Loucy (cell line): ENCODE results near the gene NLRP4.

ENCODE experiments used
- H2AFZ ChIP-seq: fragments of 200-600 bp; sonication (generic); 2 replicates; pipeline ENCODE4 v1.6.0; 2016; ENCODE audit warnings: antibody characterized with exemption, mild to moderate bottlenecking, low read length, moderate library complexity
- H3F3A ChIP-seq: fragments of 200-600 bp; 2 replicates; pipeline ENCODE4 v1.6.0; 2016; ENCODE audit warnings: antibody characterized with exemption, low read depth, mild to moderate bottlenecking
- H3K27me3 ChIP-seq: fragments of 200-600 bp; sonication (generic); 2 replicates; pipeline ENCODE4 v1.6.1; 2014; ENCODE audit warnings: low read length, mild to moderate bottlenecking; ENCODE audit not compliant: insufficient read depth, poor library complexity, severe bottlenecking
- H3K36me3 ChIP-seq: fragments of 200-600 bp; sonication (generic); 2 replicates; pipeline ENCODE4 v1.6.1; 2016; ENCODE audit warnings: low read length; ENCODE audit not compliant: insufficient read depth
- H3K4me1 ChIP-seq: fragments of 200-600 bp; sonication (generic); 2 replicates; pipeline ENCODE4 v1.5.1; 2014; ENCODE audit warnings: low read length, mild to moderate bottlenecking; ENCODE audit not compliant: insufficient read depth, poor library complexity, severe bottlenecking
- H3K4me2 ChIP-seq: fragments of 200-600 bp; sonication (generic); 2 replicates; pipeline ENCODE4 v1.6.0; 2014; ENCODE audit warnings: antibody characterized with exemption, low read length, low read depth, mild to moderate bottlenecking; ENCODE audit not compliant: poor library complexity, severe bottlenecking
- H3K4me3 ChIP-seq: fragments of 200-600 bp; sonication (generic); 2 replicates; pipeline ENCODE4 v1.5.1; 2014; ENCODE audit warnings: low read length, mild to moderate bottlenecking, mixed read lengths; ENCODE audit not compliant: poor library complexity, severe bottlenecking
- H3K79me2 ChIP-seq: fragments of 200-600 bp; sonication (generic); 2 replicates; pipeline ENCODE4 v1.6.1; 2014; ENCODE audit warnings: low read length; ENCODE audit not compliant: insufficient read depth
- H3K9ac ChIP-seq: fragments of 200-600 bp; sonication (generic); 2 replicates; pipeline ENCODE4 v1.6.0; 2014; ENCODE audit warnings: mild to moderate bottlenecking, low read depth, low read length, moderate library complexity; ENCODE audit not compliant: poor library complexity, severe bottlenecking
- H3K9me2 ChIP-seq: fragments of 200-600 bp; sonication (generic); replicated peaks from 2 replicates; pipeline ENCODE4 v1.6.1; 2016; ENCODE audit warnings: low read depth, low read length, mixed read lengths
- H3K9me3 ChIP-seq: fragments of 200-600 bp; sonication (generic); 2 replicates; pipeline ENCODE4 v1.6.1; 2014; ENCODE audit warnings: mild to moderate bottlenecking, antibody characterized with exemption, low read length, low read depth; ENCODE audit not compliant: insufficient read depth
- H4K20me1 ChIP-seq: fragments of 200-600 bp; sonication (generic); 2 replicates; pipeline ENCODE4 v1.6.0; 2014; ENCODE audit warnings: antibody characterized with exemption, low read length, mild to moderate bottlenecking; ENCODE audit not compliant: insufficient read depth, poor library complexity, severe bottlenecking
- EZH2phosphoT487 ChIP-seq: fragments of 200-600 bp; IDR thresholded peaks from 2 replicates; pipeline ENCODE4 v1.6.1; 2018; ENCODE audit warnings: antibody characterized with exemption, mild to moderate bottlenecking, moderate library complexity, borderline replicate concordance
- TF ChIP-seq, protein P1 (sequence below): fragments of 200-600 bp; sonication (generic); conservative IDR thresholded peaks from 2 replicates; pipeline ENCODE4 v1.5.1; 2014; ENCODE audit warnings: mild to moderate bottlenecking, antibody characterized with exemption, low read length

NLRP4 gene

DNA sequence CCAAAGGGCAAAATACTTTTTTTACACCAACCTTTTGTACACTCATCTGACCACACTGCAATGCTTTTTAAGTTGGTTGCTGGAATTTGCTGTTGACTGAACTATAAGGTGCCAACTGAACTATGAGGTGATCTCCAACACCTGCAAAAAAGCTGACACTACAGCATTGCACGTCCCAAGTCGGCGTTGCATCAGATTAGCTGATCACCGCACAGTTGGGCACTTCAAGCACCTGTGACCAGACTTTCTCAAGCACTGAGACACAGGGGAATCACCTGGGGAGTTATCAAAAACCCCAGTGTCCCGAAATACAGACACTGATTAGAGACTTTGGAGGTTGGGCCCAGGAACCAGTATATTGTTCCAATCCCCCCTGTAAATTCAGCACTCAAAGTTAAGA, 5.7 kb upstream of the NLRP4 start:
- no peak overlapping the region for H3K9ac ChIP-seq
- TF ChIP-seq, protein P1, sequence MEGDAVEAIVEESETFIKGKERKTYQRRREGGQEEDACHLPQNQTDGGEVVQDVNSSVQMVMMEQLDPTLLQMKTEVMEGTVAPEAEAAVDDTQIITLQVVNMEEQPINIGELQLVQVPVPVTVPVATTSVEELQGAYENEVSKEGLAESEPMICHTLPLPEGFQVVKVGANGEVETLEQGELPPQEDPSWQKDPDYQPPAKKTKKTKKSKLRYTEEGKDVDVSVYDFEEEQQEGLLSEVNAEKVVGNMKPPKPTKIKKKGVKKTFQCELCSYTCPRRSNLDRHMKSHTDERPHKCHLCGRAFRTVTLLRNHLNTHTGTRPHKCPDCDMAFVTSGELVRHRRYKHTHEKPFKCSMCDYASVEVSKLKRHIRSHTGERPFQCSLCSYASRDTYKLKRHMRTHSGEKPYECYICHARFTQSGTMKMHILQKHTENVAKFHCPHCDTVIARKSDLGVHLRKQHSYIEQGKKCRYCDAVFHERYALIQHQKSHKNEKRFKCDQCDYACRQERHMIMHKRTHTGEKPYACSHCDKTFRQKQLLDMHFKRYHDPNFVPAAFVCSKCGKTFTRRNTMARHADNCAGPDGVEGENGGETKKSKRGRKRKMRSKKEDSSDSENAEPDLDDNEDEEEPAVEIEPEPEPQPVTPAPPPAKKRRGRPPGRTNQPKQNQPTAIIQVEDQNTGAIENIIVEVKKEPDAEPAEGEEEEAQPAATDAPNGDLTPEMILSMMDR: no peak
- TF ChIP-seq EZH2phosphoT487: no peak
- H3K4me2 ChIP-seq: no peak overlapping the region

DNA sequence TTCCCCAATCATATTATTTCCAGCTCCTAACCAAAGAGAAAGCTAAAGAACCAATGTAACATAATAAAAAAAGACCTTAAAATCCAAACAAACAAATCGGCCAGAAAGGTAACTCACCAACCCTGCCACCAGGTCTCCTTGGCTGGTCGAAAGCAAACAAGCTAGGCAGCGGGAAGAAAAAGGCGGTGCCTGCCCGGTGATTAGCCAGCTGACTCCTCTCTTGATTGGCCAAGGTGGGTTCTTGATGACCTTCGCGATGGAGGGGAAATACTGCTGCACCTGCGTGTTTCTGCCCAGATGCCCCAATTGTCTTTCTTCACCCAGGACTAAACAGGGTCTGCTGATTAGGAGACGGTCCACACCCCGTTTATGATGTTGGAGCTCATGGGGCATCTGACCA, 4.5 kb upstream of the NLRP4 start, which contains the start of gene NLRP11:
Gene NLRP11, minus strand, starts transcription at position 154 of the 400 bp plus-strand sequence. CDS start 13,825 bp downstream, outside the sequence.
- no peaks in the 10 kb centered on the region for H3K4me1 ChIP-seq
- H3K9ac ChIP-seq: no peak within 1 kb of the TSS
- no peak within 1 kb of the TSS for H2AFZ ChIP-seq
- no peaks in the 10 kb centered on the region for H3K79me2 ChIP-seq
- H4K20me1 ChIP-seq: no peaks in the 10 kb centered on the region
- no peak within 1 kb of the TSS for H3K4me2 ChIP-seq
- H3K27me3 ChIP-seq: no peaks in the 10 kb centered on the region
- H3K4me3 ChIP-seq: no peak within 1 kb of the TSS
- no peaks in the 10 kb centered on the region for H3F3A ChIP-seq
- H3K36me3 ChIP-seq: no peaks in the 10 kb centered on the region
- no peaks in the 10 kb centered on the region for H3K9me2 ChIP-seq
- no peaks in the 10 kb centered on the region for H3K9me3 ChIP-seq
- TF ChIP-seq EZH2phosphoT487: no peak
- TF ChIP-seq, protein P1: no peak

More for the DNA sequence above, 5.7 kb upstream of the NLRP4 start:
- H2AFZ ChIP-seq: no peak overlapping the region
- H3K79me2 ChIP-seq: no peaks in the 10 kb centered on the region
- H3K4me1 ChIP-seq: no peaks in the 10 kb centered on the region
- H3K9me3 ChIP-seq: no peaks in the 10 kb centered on the region
- H3K4me3 ChIP-seq: no peak overlapping the region
- H3K9me2 ChIP-seq: no peaks in the 10 kb centered on the region
- no peaks in the 10 kb centered on the region for H4K20me1 ChIP-seq
- H3K36me3 ChIP-seq: no peaks in the 10 kb centered on the region
- no peaks in the 10 kb centered on the region for H3K27me3 ChIP-seq
- H3F3A ChIP-seq: no peaks in the 10 kb centered on the region

DNA sequence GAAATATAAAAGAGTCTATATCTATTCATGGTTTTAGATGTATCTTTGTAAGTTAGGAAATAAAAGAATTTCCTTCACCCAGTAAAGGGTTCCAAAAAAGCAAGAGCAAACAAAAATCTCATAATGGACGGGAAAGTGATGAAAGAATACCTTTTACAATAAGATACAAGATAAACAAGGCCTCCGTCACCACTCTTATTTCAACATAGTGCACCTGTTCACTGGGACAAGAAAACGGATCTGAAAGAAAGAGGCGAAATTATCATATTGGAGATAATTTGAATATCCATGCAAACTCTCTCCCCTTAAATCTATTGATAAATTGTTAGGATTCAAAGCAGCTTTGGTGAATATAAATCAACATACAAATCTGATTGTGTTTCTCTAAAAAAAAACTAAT, 3.7 kb upstream of the NLRP4 start:
- Histone ChIP-seq H2AFZ (no peak overlapping the region), H3K9me2 (no peaks in the 10 kb centered on the region), H3K79me2 (no peaks in the 10 kb centered on the region), H3K9me3 (no peaks in the 10 kb centered on the region), H3F3A (no peaks in the 10 kb centered on the region), H3K4me3 (no peak overlapping the region), H3K27me3 (no peaks in the 10 kb centered on the region), H3K4me1 (no peaks in the 10 kb centered on the region), H3K4me2 (no peak overlapping the region), H3K36me3 (no peaks in the 10 kb centered on the region), H3K9ac (no peak overlapping the region), H4K20me1 (no peaks in the 10 kb centered on the region)
- TF ChIP-seq, protein P1: no peak
- no peak for TF ChIP-seq EZH2phosphoT487
